Inferior parietal cortex (tissue), 1 donor: ENCODE results near the gene ASPSCR1.
A peak's percentile ranks its signal among the peaks of the same experiment; 100 is the strongest.

ENCODE experiments used
- DNase-seq: peaks from one replicate; pipeline ENCODE4 v3.0.0-alpha.2; 2016; ENCODE audit errors: extremely low spot score

Gene ASPSCR1

GRCh38 chr17:81960130-81960958, 17.1 kb upstream of the ASPSCR1 start:
- DNase-seq, result no peak

GRCh38 chr17:81961087-81961511, 16.3 kb upstream of the ASPSCR1 start, which contains the start of gene NOTUM:
Gene NOTUM (minus strand): TSS chr17:81961187. CDS start chr17:81960909, 278 bp downstream.
- no peak for DNase-seq

GRCh38 chr17:81961521-81962498, 15.6 kb upstream of the ASPSCR1 start:
- DNase-seq, result no peak

GRCh38 chr17:81962499-81963441, 14.7 kb upstream of the ASPSCR1 start:
- no peak for DNase-seq

GRCh38 chr17:81964081-81964849, 13.2 kb upstream of the ASPSCR1 start:
- no peak for DNase-seq

- DNase-seq, result no peak
Observed at GRCh38 chr17:81966343-81967243, 10.8 kb upstream of the ASPSCR1 start.

GRCh38 chr17:81967244-81967532, 10.2 kb upstream of the ASPSCR1 start:
- DNase-seq, result no peak

GRCh38 chr17:81967533-81968395, 9.7 kb upstream of the ASPSCR1 start:
- peak; percentile 80 for DNase-seq

GRCh38 chr17:81968396-81968745, 9.1 kb upstream of the ASPSCR1 start:
- no peak for DNase-seq

GRCh38 chr17:81968850-81969812, 8.3 kb upstream of the ASPSCR1 start:
- DNase-seq, result no peak

- no peak for DNase-seq
Observed at GRCh38 chr17:81973432-81973831, 4.0 kb upstream of the ASPSCR1 start.

GRCh38 chr17:81976332-81977210, 858 bp upstream of the ASPSCR1 start:
- no peak for DNase-seq

- DNase-seq, result no peak
Observed at GRCh38 chr17:81978524-81979298, 1.3 kb downstream of the ASPSCR1 start.

GRCh38 chr17:81980122-81980521, 2.7 kb downstream of the ASPSCR1 start:
- no peak for DNase-seq

- no peak for DNase-seq
Observed at GRCh38 chr17:81980707-81981343, 3.4 kb downstream of the ASPSCR1 start.
